HUES6 (cell line): ENCODE measurements around the gene HRH2.

ENCODE experiments used
- H3K27ac ChIP-seq: 2 replicates; pipeline ENCODE4 v1.7.0; 2013; ENCODE audit warnings: low read depth, mild to moderate bottlenecking, low read length, inconsistent platforms
- H3K27me3 ChIP-seq: 2 replicates; pipeline ENCODE4 v1.6.1; 2013; ENCODE audit warnings: low read length; ENCODE audit not compliant: control insufficient read depth, insufficient read depth
- H3K36me3 ChIP-seq: 2 replicates; pipeline ENCODE4 v1.6.1; 2013; ENCODE audit warnings: low read length; ENCODE audit not compliant: control insufficient read depth, insufficient read depth
- H3K4me1 ChIP-seq: 2 replicates; pipeline ENCODE4 v1.6.1; 2013; ENCODE audit warnings: low read length; ENCODE audit not compliant: control insufficient read depth, insufficient read depth
- H3K4me3 ChIP-seq: 2 replicates; pipeline ENCODE4 v1.5.1; 2013; ENCODE audit warnings: low read depth, low read length
- H3K9ac ChIP-seq: one replicate; pipeline ENCODE4 v1.6.1; 2013; ENCODE audit warnings: mild to moderate bottlenecking, low read length
- H3K9me3 ChIP-seq: 2 replicates; pipeline ENCODE4 v1.6.1; 2013; ENCODE audit warnings: low read depth, low read length; ENCODE audit not compliant: control insufficient read depth, insufficient read depth

HRH2 gene

GRCh38 chr5:175731756-175732465 is 74.0 kb downstream of the HRH2 start:
- H3K4me3 ChIP-seq: no peak overlapping the region
- no peak overlapping the region for H3K9ac ChIP-seq
- peaks cover 8% of the 10 kb centered on the region for H3K9me3 ChIP-seq
- H3K36me3 ChIP-seq: no peaks in the 10 kb centered on the region
- H3K27me3 ChIP-seq: no peaks in the 10 kb centered on the region
- H3K4me1 ChIP-seq: peaks cover 8% of the 10 kb centered on the region
- no peak overlapping the region for H3K27ac ChIP-seq

DNA sequence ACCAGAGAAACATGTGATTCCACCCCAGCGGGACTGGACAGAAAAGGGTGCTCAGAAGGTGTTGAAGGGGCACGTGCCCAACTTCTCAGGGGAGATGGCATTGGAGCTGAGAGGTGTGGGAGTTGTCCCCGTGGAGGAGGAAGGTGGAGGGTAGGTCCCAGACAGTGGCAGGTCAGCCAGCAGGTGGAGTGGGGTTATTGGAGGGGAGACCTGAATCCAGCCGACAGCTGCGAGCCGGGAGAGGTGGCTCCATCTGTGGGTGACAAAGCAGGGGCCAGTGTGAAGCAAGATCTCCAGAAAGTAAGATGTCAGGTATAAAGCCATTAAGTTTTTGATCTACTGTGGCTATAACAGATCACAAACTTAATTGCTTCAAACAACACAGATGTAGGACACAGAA is 75.1 kb downstream of the HRH2 start:
- peaks cover 8% of the 10 kb centered on the region for H3K9me3 ChIP-seq
- no peak overlapping the region for H3K27ac ChIP-seq
- H3K4me3 ChIP-seq: no peak overlapping the region
- no peak overlapping the region for H3K9ac ChIP-seq
- no peaks in the 10 kb centered on the region for H3K27me3 ChIP-seq
- peaks cover 8% of the 10 kb centered on the region for H3K4me1 ChIP-seq
- no peaks in the 10 kb centered on the region for H3K36me3 ChIP-seq

- Histone ChIP-seq H3K27me3 (0 out of 2 replicates have a peak, but pooled peaks cover 3% of the 10 kb centered on the region), H3K27ac (no peak overlapping the region), H3K9me3 (peaks cover 8% of the 10 kb centered on the region), H3K4me3 (no peak overlapping the region), H3K9ac (no peak overlapping the region), H3K4me1 (peaks cover 1% of the 10 kb centered on the region; the same call in 1 of the 2 replicates), H3K36me3 (no peaks in the 10 kb centered on the region)
Observed at GRCh38 chr5:175734016-175734415, 76.1 kb downstream of the HRH2 start.

DNA sequence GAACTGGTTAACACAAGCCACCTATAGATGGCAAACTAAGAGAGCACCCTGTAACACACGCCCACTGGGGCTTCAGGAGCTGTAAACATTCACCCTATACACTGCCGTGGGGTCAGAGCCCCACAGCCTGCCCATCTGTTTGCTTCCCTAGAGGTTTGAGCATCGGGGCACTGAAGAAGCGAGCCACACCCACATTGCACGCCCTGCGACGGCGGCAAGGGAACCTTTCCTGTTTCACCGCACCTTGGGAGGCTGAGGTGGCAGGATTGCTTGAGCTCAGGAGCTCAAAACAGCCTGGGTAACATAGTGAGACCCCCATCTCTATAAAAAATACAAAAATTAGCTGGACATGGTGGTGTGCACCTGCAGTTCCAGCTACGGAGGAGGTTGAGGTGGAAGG is 76.6 kb downstream of the HRH2 start:
- Histone ChIP-seq H3K9me3 (peaks cover 8% of the 10 kb centered on the region), H3K36me3 (no peaks in the 10 kb centered on the region), H3K9ac (no peak overlapping the region), H3K27me3 (peaks cover 6% of the 10 kb centered on the region; the same call in 1 of the 2 replicates), H3K4me1 (no peaks in the 10 kb centered on the region), H3K4me3 (no peak overlapping the region), H3K27ac (no peak overlapping the region)

DNA sequence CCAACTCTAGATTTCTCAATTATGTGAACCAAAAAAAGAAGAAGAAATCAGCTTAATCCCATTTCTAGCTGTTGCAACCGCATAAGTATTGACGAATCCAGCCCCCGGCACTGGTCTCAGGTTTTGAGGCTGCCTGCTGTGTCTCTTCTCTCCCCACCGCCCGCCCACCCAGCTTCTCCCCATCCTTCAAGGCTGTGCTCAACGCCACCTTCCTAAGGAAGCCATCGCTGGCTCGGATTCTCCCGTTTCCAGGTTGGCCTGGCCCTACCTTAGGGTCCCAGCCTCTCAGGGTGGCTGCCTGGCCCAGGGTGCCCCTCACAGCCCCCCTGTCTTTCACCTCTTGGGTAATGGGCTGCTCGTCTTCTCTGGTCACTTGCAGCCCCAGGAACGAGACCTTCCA is 77.8 kb downstream of the HRH2 start:
- Histone ChIP-seq H3K36me3 (no peaks in the 10 kb centered on the region), H3K27ac (no peak overlapping the region), H3K4me1 (no peaks in the 10 kb centered on the region), H3K27me3 (peaks cover 9% of the 10 kb centered on the region; the same call in 1 of the 2 replicates), H3K9ac (no peak overlapping the region), H3K4me3 (no peak overlapping the region), H3K9me3 (peaks cover 8% of the 10 kb centered on the region)

DNA sequence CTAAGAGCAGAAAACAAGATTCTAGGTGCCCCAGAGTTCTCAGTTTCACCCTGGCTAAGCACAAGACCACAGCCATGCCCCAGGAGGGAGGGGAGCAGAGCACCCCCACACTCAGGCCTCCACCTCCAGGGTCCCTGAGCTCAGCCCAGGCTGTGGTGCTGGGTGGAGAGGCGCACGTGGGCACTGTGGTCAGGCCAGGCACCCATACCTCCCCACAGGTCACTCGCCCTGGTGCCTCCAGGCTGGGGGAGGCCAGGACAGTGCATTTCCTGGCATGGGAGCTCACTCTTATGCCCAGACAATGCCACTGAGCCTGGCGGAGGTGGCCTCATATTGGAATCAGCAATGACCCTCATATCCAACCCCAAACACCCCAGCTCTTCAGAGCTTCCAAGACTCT is 78.8 kb downstream of the HRH2 start:
- Histone ChIP-seq H3K27me3 (peaks cover 14% of the 10 kb centered on the region; the same call in 1 of the 2 replicates), H3K36me3 (no peaks in the 10 kb centered on the region), H3K4me1 (no peaks in the 10 kb centered on the region), H3K9me3 (peaks cover 8% of the 10 kb centered on the region), H3K9ac (no peak overlapping the region), H3K27ac (no peak overlapping the region), H3K4me3 (no peak overlapping the region)

DNA sequence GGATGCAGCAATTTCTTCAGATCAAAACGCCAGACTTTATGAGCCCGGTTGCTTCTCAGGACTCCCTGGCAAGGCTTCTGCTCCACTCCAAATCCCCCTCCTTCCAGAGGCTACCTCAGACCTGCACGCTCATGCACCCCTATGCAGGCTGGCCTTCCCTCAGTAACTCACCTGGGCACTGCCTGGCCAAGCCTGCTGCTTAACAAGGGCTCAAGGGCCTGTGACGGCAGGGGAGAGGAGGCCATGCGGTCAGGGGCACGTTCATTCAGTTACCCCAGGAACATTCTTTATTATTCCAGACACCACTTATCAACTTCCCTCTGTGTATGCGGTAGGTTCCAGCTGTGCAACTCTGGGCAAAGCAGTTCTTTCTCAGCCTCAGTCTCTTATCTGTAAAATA is 79.6 kb downstream of the HRH2 start:
- Histone ChIP-seq H3K4me3 (no peak overlapping the region), H3K9ac (no peak overlapping the region), H3K27ac (no peak overlapping the region), H3K4me1 (no peaks in the 10 kb centered on the region), H3K27me3 (peaks cover 14% of the 10 kb centered on the region; the same call in 1 of the 2 replicates), H3K36me3 (no peaks in the 10 kb centered on the region), H3K9me3 (peaks cover 8% of the 10 kb centered on the region)

GRCh38 chr5:175738126-175738525 is 80.3 kb downstream of the HRH2 start:
- Histone ChIP-seq H3K9ac (no peak overlapping the region), H3K36me3 (no peaks in the 10 kb centered on the region), H3K9me3 (peaks cover 6% of the 10 kb centered on the region), H3K4me1 (no peaks in the 10 kb centered on the region), H3K27ac (no peak overlapping the region), H3K27me3 (peaks cover 14% of the 10 kb centered on the region; the same call in 1 of the 2 replicates), H3K4me3 (no peak overlapping the region)

GRCh38 chr5:175738602-175739133 is 80.8 kb downstream of the HRH2 start:
- Histone ChIP-seq H3K4me1 (no peaks in the 10 kb centered on the region), H3K9me3 (peaks cover under 1% of the 10 kb centered on the region; the same call in 1 of the 2 replicates), H3K36me3 (no peaks in the 10 kb centered on the region), H3K9ac (no peak overlapping the region), H3K27ac (no peak overlapping the region), H3K27me3 (peaks cover 14% of the 10 kb centered on the region; the same call in 1 of the 2 replicates), H3K4me3 (no peak overlapping the region)

GRCh38 chr5:175740014-175740413 is 82.1 kb downstream of the HRH2 start:
- H3K27ac ChIP-seq: no peak overlapping the region
- H3K27me3 ChIP-seq: peaks cover 14% of the 10 kb centered on the region; the same call in 1 of the 2 replicates
- H3K9me3 ChIP-seq: no peaks in the 10 kb centered on the region
- H3K4me1 ChIP-seq: no peaks in the 10 kb centered on the region
- H3K4me3 ChIP-seq: no peak overlapping the region
- no peak overlapping the region for H3K9ac ChIP-seq
- no peaks in the 10 kb centered on the region for H3K36me3 ChIP-seq

- H3K27me3 ChIP-seq: peaks cover 14% of the 10 kb centered on the region; the same call in 1 of the 2 replicates
- no peaks in the 10 kb centered on the region for H3K36me3 ChIP-seq
- H3K9me3 ChIP-seq: no peaks in the 10 kb centered on the region
- H3K4me3 ChIP-seq: no peak overlapping the region
- no peak overlapping the region for H3K27ac ChIP-seq
- no peaks in the 10 kb centered on the region for H3K4me1 ChIP-seq
- no peak overlapping the region for H3K9ac ChIP-seq
Observed at GRCh38 chr5:175741556-175741955, 83.7 kb downstream of the HRH2 start.
